ENCODE measurements around the gene FIP1L1.

The FIP1L1 gene

DNA sequence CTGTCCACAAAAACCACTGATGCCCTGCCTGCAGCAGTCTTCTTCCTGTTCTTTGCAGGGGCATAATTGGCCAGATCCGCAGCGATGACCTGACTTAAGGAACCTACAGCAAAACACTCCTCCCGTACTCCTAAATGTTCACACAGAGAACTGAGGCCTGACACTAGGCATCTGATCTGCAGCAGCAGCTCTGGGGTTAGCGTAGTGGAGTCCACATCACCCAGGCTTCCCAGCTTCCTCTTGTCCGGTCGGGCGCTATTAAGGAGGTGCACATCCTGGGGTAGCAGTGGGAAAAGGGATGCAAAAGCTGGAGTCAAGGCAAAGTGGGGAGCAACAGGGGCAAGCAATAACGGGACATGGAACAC is 12.3 kb upstream of the FIP1L1 start:
- ATAC-seq: peak; percentile 73

GRCh38 chr4:53365486-53366300 is 11.7 kb upstream of the FIP1L1 start, which contains the start of gene SCFD2:
Gene SCFD2 (minus strand): TSS chr4:53366061.
- no peak for TF ChIP-seq CSRNP3 (CRISPR knock-in tag; IDR thresholded peaks at IDR 0.05)
- ATAC-seq: peak; percentile 98

More for the DNA sequence above, 12.3 kb upstream of the FIP1L1 start:
- no peak for TF ChIP-seq ZNF565 (CRISPR knock-in tag; conservative IDR thresholded peaks at IDR 0.05; ENCODE audit: low read depth)
- no peak for TF ChIP-seq CSDC2 (CRISPR knock-in tag; IDR thresholded peaks at IDR 0.05)
- no peak for TF ChIP-seq ZNF70 (CRISPR knock-in tag; IDR thresholded peaks at IDR 0.05)
- TF ChIP-seq, protein P1, sequence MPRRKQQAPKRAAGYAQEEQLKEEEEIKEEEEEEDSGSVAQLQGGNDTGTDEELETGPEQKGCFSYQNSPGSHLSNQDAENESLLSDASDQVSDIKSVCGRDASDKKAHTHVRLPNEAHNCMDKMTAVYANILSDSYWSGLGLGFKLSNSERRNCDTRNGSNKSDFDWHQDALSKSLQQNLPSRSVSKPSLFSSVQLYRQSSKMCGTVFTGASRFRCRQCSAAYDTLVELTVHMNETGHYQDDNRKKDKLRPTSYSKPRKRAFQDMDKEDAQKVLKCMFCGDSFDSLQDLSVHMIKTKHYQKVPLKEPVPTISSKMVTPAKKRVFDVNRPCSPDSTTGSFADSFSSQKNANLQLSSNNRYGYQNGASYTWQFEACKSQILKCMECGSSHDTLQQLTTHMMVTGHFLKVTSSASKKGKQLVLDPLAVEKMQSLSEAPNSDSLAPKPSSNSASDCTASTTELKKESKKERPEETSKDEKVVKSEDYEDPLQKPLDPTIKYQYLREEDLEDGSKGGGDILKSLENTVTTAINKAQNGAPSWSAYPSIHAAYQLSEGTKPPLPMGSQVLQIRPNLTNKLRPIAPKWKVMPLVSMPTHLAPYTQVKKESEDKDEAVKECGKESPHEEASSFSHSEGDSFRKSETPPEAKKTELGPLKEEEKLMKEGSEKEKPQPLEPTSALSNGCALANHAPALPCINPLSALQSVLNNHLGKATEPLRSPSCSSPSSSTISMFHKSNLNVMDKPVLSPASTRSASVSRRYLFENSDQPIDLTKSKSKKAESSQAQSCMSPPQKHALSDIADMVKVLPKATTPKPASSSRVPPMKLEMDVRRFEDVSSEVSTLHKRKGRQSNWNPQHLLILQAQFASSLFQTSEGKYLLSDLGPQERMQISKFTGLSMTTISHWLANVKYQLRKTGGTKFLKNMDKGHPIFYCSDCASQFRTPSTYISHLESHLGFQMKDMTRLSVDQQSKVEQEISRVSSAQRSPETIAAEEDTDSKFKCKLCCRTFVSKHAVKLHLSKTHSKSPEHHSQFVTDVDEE (CRISPR knock-in tag; IDR thresholded peaks at IDR 0.05): no peak
- no peak for TF ChIP-seq OSR1 (CRISPR knock-in tag; IDR thresholded peaks at IDR 0.05)
- TF ChIP-seq PPARA (CRISPR knock-in tag; IDR thresholded peaks at IDR 0.05; ENCODE audit: borderline replicate concordance): no peak
- no peak for TF ChIP-seq CREB5 (CRISPR knock-in tag; IDR thresholded peaks at IDR 0.05; ENCODE audit: low read depth)
- no peak for TF ChIP-seq TCF4 (CRISPR knock-in tag; IDR thresholded peaks at IDR 0.05; ENCODE audit: borderline replicate concordance)
- TF ChIP-seq ARNTL (CRISPR knock-in tag; IDR thresholded peaks at IDR 0.05; ENCODE audit: borderline replicate concordance, low read depth): no peak
- no peak for TF ChIP-seq ISL1 (CRISPR knock-in tag; IDR thresholded peaks at IDR 0.05)
- no peak for TF ChIP-seq ZNF8 (CRISPR knock-in tag; IDR thresholded peaks at IDR 0.05)
- TF ChIP-seq, protein P2, sequence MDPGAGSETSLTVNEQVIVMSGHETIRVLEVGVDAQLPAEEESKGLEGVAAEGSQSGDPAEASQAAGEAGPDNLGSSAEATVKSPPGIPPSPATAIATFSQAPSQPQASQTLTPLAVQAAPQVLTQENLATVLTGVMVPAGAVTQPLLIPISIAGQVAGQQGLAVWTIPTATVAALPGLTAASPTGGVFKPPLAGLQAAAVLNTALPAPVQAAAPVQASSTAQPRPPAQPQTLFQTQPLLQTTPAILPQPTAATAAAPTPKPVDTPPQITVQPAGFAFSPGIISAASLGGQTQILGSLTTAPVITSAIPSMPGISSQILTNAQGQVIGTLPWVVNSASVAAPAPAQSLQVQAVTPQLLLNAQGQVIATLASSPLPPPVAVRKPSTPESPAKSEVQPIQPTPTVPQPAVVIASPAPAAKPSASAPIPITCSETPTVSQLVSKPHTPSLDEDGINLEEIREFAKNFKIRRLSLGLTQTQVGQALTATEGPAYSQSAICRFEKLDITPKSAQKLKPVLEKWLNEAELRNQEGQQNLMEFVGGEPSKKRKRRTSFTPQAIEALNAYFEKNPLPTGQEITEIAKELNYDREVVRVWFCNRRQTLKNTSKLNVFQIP (CRISPR knock-in tag; IDR thresholded peaks at IDR 0.05; ENCODE audit: borderline replicate concordance, low read depth): no peak
- no peak for TF ChIP-seq CSRNP3 (CRISPR knock-in tag; IDR thresholded peaks at IDR 0.05)
- no peak for TF ChIP-seq ZFP3 (CRISPR knock-in tag; IDR thresholded peaks at IDR 0.05)
- TF ChIP-seq RARB (CRISPR knock-in tag; IDR thresholded peaks at IDR 0.05): no peak

GRCh38 chr4:53366301-53366716 is 11.1 kb upstream of the FIP1L1 start:
- TF ChIP-seq, protein P2 (CRISPR knock-in tag; IDR thresholded peaks at IDR 0.05; ENCODE audit: borderline replicate concordance, low read depth): no peak
- TF ChIP-seq ZNF8 (CRISPR knock-in tag; IDR thresholded peaks at IDR 0.05): no peak
- no peak for TF ChIP-seq ZC3H10 (CRISPR knock-in tag; IDR thresholded peaks at IDR 0.05)
- TF ChIP-seq RARB (CRISPR knock-in tag; IDR thresholded peaks at IDR 0.05): no peak
- TF ChIP-seq ZNF565 (CRISPR knock-in tag; conservative IDR thresholded peaks at IDR 0.05; ENCODE audit: low read depth): no peak
- no peak for TF ChIP-seq ZFP30 (CRISPR knock-in tag; IDR thresholded peaks at IDR 0.05)
- no peak for TF ChIP-seq GLIS3 (CRISPR knock-in tag; IDR thresholded peaks at IDR 0.05)
- TF ChIP-seq SNAI2 (CRISPR knock-in tag; IDR thresholded peaks at IDR 0.05): no peak
- no peak for TF ChIP-seq ZNF70 (CRISPR knock-in tag; IDR thresholded peaks at IDR 0.05)
- TF ChIP-seq ESRRG (CRISPR knock-in tag; IDR thresholded peaks at IDR 0.05): no peak
- TF ChIP-seq TCF4 (CRISPR knock-in tag; IDR thresholded peaks at IDR 0.05; ENCODE audit: borderline replicate concordance): no peak
- no peak for TF ChIP-seq PATZ1 (CRISPR knock-in tag; IDR thresholded peaks at IDR 0.05; ENCODE audit: borderline replicate concordance)

More at GRCh38 chr4:53366301-53366716, 11.1 kb upstream of the FIP1L1 start:
- ATAC-seq: no peak

Data from SK-N-SH treated with all-trans-retinoic acid at 6 μM for 48 hours (cell line).